GM19455 (cell line): ENCODE data around the gene SIL1.
"Not testable (repeated sequence)": the region's sequence is repeated elsewhere in the genome, so short reads cannot be mapped to it uniquely, and the experiment has no call there.

Experiments
- ATAC-seq: cut with Tn5 transposase; IDR thresholded peaks from one replicate; pipeline ENCODE4 v1.9.1; 2021; ENCODE audit not compliant: unreplicated experiment

SIL1 gene

GRCh38 chr5:139038613-139039305, 159.4 kb downstream of the SIL1 start:
- ATAC-seq, result no peak

DNA sequence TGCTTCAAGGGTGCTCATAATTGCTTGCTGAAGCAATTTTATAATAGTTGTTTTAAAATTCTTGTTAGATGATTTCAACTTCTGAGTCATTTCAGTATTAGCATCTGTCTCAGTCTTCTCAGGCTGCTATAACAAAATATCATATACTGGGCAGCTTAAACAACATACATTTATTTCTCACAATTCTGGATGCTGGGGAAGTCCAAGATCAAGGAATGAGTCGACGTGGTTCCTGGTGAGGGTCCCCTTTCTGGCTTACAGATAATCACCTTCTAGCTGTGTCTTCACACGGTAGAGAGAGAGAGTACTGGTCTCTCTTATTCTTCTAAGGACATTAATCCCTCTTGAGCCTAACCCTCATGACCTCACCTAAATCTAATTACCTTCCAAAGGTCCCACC, 160.4 kb downstream of the SIL1 start:
- ATAC-seq, result no peak

DNA sequence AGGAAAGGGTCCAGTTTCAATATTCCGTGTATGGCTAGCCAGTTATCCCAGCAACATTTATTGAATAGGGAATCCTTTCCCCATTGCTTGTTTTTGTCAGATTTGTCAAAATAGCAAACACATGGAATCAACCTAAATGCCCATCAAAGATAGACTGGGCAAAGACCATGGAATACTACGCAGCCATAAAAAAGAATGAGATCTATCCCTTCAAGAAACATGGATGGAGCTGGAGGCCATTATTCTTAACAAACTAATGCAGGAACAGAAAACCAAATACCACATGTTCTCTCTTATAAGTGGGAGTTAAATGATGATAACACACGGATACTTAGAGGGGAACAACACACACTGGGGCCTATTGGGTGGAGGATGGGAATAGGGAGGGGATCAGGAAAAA, 161.8 kb downstream of the SIL1 start:
- ATAC-seq, result not testable (repeated sequence)

GRCh38 chr5:139027150-139027549, 171.0 kb downstream of the SIL1 start:
- ATAC-seq, result no peak

- ATAC-seq, result no peak
These were observed 172.5 kb downstream of the SIL1 start for GRCh38 chr5:139025651-139026050.

DNA sequence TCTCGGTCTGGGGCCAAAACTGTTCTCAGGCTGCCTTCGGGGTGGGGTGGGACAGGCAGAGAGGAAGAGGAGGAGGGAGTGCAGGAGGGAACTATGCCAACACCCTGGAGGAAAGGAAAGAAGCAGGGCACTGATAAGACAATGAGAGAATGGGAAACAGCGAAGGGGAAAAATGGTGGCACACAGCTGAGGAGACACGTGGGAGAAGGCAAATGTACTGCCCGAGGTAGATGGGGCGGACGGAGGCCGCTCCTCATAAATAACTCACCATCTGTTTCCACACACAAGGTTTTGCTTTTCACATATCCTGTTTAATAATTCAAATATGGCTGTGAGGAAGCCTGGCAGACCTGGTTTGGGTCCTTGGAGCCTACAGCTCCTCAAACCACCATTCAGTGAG, 174.9 kb downstream of the SIL1 start:
- ATAC-seq, result no peak

DNA sequence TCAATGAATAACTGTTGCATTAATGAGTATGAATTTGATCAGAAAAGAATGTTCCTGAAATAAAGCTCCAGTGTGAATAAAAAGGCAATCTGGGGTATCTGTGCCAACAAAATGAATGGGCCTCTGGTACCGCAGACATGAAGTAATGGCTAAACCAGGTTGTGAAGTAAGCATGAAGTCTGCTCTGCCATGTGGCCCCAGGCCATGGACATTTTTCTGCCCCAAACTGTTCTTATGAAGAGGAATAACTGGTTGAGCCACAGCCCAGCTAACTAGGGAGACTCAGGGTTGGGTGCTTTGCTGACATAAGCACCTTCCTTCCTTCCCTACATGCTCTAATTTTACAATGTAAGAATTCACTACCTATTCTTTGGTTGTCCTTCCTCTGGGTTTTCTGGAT, 175.6 kb downstream of the SIL1 start:
- no peak for ATAC-seq

- no peak for ATAC-seq
These were observed 176.8 kb downstream of the SIL1 start for GRCh38 chr5:139021346-139021745.

- no peak for ATAC-seq
These were observed 178.3 kb downstream of the SIL1 start for GRCh38 chr5:139019880-139020279.

DNA sequence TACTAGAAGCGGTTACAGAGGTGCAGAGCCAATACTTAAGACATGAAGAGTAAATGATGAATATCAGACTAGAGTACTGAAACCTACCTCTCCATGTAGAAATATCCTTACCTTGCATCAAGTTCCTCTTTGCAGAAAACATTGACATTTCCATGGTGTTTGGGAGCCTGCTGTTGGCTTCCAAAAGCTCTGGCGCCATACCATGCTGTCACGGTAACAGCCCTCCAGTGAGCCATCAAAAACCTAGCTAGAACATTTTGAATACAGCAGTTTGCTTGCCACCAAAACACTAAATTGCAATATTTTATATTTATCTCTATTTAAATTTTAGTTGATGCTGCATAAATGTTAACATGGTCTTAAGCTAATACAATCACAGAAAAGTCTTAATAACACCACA, 179.0 kb downstream of the SIL1 start:
- no peak for ATAC-seq

GRCh38 chr5:139017624-139018023, 180.5 kb downstream of the SIL1 start:
- ATAC-seq, result no peak

DNA sequence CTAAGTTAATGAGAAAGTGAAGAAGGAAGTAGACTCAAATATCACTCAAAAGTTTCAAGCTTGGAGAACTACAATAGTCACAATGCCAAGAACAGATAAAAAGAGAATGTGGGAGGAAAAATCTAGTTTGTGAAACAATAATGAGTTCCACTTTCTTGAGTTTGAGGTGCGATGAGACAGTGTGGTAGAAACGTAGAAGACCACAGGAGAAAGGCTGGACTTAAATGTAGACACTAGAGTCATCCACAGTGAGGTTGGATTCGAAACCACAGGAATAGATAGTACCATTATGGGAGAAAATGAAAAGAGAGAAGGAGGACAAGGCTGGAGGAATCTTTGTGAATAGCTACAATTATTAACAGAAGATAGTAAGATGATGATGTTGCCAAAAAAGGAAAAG, 182.0 kb downstream of the SIL1 start:
- ATAC-seq, result no peak

DNA sequence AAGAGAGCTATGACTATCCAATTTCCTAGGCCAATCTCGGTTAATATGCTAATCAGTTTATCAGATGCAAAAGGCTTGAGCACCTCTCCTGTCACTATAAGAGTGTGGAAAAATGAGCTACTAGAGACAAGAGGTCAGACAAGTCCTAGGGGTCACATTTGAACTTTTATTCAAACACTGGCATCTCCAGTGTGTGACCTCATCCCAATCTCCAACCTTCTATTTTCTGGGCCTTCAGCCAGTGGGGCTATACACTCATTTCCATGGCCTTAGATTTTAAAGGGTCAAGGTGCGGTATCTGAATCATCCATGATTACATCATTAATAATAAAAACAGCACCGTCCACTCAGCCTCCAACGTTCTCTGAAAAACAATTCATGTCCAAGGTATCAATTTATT, 183.4 kb downstream of the SIL1 start:
- ATAC-seq, result no peak

DNA sequence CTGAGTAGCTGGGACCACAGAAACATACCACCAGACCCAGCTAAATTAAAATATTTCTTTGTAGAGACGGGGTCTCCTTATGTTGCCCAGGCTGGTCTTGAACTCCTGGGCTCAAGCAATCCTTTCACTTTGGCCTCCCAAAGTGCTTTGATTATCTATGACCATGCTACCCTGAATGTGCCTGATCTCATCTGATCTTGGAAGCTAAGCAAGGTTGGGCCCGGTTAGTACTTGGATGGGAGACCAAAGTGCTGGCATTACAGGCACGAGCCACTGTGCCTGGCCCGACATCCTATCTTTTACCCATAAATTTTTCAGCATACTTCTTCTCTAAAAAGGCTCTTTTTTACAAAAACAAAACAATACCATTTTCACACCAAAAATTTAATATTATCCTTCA, 186.0 kb downstream of the SIL1 start:
- ATAC-seq, result no peak

DNA sequence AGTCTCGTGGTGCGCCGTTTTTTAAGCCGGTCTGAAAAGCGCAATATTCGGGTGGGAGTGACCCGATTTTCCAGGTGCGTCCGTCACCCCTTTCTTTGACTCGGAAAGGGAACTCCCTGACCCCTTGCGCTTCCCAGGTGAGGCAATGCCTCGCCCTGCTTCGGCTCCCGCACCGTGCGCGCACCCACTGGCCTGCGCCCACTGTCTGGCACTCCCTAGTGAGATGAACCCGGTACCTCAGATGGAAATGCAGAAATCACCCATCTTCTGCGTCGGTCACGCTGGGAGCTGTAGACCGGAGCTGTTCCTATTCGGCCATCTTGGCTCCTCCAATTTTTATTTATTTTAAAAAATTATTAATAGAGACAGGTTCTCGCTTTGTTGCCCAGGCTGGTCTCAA, 187.0 kb downstream of the SIL1 start:
- ATAC-seq, result not testable (repeated sequence)

DNA sequence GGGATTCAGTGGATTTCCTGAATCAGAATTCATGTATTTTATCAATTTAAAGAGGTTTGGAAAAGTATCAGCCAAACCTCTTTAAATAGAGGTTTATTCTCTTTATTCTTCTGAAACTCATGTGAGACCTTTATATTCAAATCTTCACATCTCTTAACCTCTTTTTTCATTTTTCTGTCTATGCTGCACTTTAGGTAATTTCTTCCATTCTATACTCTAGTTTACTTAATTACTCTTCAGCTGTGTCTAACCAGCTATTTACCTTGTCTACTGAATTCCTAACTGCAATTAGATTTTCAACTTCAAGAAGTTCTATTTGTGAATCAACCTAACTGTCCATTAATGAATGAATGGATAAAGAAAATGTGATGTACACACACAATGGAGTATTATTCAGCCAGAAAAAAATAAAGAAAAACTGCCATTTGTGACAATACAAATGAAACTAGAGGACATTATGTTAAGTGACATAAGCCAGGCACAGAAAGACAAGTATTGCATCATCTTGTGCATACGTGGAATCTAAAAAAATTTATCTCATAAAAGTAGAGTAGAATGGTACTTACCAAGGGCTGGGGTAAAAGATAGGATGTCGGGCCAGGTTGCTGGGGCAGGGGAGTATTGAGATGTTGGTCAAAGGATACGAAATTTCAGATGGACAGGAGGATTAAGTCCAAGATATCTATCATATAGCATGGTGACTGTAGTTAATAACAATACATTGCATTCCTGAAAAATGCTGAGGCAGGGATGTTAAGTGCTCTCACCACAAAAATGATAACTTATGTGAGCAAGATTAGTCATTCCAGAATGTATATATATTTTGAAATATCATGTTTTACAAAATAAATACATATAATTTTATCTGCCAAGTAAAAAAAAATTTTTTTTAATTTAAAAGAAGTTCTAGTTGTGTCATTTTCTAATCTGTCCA, 193.5 kb downstream of the SIL1 start:
- ATAC-seq, result no peak

- ATAC-seq, result no peak
These were observed 198.5 kb downstream of the SIL1 start for GRCh38 chr5:138999674-139000073.

DNA sequence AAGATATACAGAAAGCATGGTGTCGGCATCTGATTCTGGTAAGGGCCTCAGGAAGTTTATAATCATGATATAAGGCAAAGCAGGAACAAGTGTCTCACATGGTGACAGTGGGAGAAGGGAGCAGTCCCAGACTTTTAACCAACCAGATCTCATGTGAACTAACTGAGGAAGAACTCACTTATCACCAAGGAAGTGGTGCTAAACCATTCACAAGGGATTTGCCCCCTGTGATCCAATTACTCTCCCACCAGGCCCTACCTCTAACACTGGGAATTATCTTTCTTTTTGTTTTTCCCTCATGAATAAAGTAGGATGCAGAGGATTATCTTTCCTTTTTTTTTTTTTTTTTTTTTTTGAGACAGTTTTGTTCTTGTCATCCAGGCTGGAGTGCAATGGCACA, 199.6 kb downstream of the SIL1 start:
- ATAC-seq, result no peak

DNA sequence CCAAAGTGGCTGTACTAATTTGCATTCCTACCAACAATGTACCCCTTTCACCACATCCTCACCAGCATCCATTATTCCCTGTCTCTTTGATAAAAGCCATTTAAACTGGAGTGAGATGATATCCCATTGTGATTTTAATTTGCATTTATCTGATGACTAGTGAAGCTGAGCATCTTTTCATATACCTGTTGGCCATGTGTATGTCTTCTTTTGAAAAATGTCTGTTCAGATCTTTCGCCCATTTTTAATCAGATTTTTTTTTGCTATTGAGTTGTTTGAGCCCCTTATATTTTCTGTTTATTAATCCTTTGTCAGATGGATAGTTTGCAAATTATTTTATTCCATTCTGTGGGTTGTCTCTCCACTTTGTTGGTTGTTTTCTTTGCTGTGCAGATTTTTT, 202.0 kb downstream of the SIL1 start:
- no peak for ATAC-seq

- no peak for ATAC-seq
These were observed 207.1 kb downstream of the SIL1 start for GRCh38 chr5:138990986-138991590.

- no peak for ATAC-seq
These were observed 208.4 kb downstream of the SIL1 start for GRCh38 chr5:138989720-138990119.
